ENCODE data around the gene KCTD13. TPM values are rescaled to one million over a fixed set of nuclear protein-coding genes. Genes with fewer than 3 reads are reported as not detected.

KCTD13 gene
- total RNA-seq, 4 donors from 2014 or later, result 12.0 to 30.7 (median 20.1) TPM

DNA sequence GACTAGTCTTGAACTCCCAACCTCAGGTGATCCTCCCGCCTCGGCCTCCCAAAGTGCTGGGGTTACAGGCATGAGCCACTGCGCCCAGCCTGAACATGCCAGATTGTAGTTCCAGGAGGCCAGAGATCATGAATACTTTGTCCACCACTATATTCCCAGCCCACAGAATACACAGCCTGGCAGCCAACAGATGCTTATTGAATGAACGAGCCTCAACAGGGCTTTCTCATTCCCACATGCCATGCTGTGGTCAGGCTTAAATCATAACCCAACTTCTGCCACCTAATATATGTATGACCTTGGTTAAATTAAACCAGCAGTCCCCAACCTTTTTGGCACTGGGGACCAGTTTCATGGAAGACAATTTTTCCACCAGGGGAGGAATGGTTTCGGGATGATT lies 32.7 kb upstream of the KCTD13 start:
- WGBS, 2 donors (ENCODE audit: low coverage in 1 of 2), result 63 to 75% methylated on average over 2 to 3 of the region's 5 CpGs
- Histone ChIP-seq H3K36me3 (no peaks in the 10 kb centered on the region), H3K4me3 (no peak overlapping the region), H3K27ac (no peak overlapping the region), H3K9me3 (no peaks in the 10 kb centered on the region), H3K4me1 (peaks cover 0 to 19% (median 4%) of the 10 kb centered on the region in 3 donors), H3K27me3 (no peaks in the 10 kb centered on the region)
- ATAC-seq, result no peak
- TF ChIP-seq POLR2A (IDR thresholded peaks at IDR 0.05) (no peak), POLR2AphosphoS5 (IDR thresholded peaks at IDR 0.05) (no peak), EP300 (IDR thresholded peaks at IDR 0.05) (no peak)
- TF ChIP-seq, protein P1, sequence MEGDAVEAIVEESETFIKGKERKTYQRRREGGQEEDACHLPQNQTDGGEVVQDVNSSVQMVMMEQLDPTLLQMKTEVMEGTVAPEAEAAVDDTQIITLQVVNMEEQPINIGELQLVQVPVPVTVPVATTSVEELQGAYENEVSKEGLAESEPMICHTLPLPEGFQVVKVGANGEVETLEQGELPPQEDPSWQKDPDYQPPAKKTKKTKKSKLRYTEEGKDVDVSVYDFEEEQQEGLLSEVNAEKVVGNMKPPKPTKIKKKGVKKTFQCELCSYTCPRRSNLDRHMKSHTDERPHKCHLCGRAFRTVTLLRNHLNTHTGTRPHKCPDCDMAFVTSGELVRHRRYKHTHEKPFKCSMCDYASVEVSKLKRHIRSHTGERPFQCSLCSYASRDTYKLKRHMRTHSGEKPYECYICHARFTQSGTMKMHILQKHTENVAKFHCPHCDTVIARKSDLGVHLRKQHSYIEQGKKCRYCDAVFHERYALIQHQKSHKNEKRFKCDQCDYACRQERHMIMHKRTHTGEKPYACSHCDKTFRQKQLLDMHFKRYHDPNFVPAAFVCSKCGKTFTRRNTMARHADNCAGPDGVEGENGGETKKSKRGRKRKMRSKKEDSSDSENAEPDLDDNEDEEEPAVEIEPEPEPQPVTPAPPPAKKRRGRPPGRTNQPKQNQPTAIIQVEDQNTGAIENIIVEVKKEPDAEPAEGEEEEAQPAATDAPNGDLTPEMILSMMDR (IDR thresholded peaks at IDR 0.05), result no peak

GRCh38 chr16:29951625-29952365 lies 25.8 kb upstream of the KCTD13 start:
- TF ChIP-seq, protein P1 (IDR thresholded peaks at IDR 0.05), result no peak
- TF ChIP-seq POLR2AphosphoS5 (IDR thresholded peaks at IDR 0.05) (no peak), POLR2A (IDR thresholded peaks at IDR 0.05) (no peak), EP300 (IDR thresholded peaks at IDR 0.05) (no peak)
- no peaks in the 10 kb centered on the region for H3K27me3 ChIP-seq
- no peaks in the 10 kb centered on the region for H3K9me3 ChIP-seq
- H3K27ac ChIP-seq, result no peak overlapping the region
- WGBS, 2 donors (ENCODE audit: low coverage in 1 of 2), result 79 to 88% methylated on average over 4 to 5 of the region's 8 CpGs
- H3K36me3 ChIP-seq, result no peaks in the 10 kb centered on the region
- ATAC-seq, result no peak
- no peaks in the 10 kb centered on the region for H3K4me1 ChIP-seq
- no peak overlapping the region for H3K4me3 ChIP-seq

GRCh38 chr16:29950806-29951461 lies 24.9 kb upstream of the KCTD13 start:
- no peaks in the 10 kb centered on the region for H3K36me3 ChIP-seq
- H3K27ac ChIP-seq, result no peak overlapping the region
- 90 to 100% methylated on average over 2 of the region's 4 CpGs for WGBS, 2 donors (ENCODE audit: low coverage in 1 of 2)
- TF ChIP-seq POLR2AphosphoS5 (IDR thresholded peaks at IDR 0.05), result no peak
- TF ChIP-seq, protein P1 (IDR thresholded peaks at IDR 0.05), result no peak
- TF ChIP-seq EP300 (IDR thresholded peaks at IDR 0.05), result no peak
- TF ChIP-seq POLR2A (IDR thresholded peaks at IDR 0.05), result no peak
- no peak overlapping the region for H3K4me3 ChIP-seq
- no peaks in the 10 kb centered on the region for H3K27me3 ChIP-seq
- no peak for ATAC-seq
- H3K9me3 ChIP-seq, result no peaks in the 10 kb centered on the region
- no peaks in the 10 kb centered on the region for H3K4me1 ChIP-seq

DNA sequence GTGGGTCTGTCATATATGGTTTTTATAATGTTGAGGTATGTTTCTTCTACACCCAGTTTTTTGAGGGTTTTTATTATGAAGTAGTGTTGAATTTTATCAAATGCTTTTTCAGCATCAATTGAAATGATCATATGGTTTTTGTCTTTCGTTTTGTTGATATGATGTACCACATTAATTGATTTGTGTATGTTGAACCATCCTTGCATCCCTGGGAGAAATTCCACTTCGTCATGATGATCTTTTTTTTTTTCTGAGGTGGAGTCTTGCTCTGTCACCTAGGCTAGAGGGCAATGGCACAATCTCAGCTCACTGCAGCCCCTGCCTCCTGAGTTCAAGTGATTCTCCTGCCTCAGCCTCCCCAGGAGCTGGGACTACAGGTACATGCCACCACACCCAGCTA lies 21.9 kb upstream of the KCTD13 start:
- TF ChIP-seq POLR2AphosphoS5 (IDR thresholded peaks at IDR 0.05), result no peak
- TF ChIP-seq POLR2A (IDR thresholded peaks at IDR 0.05), result no peak
- TF ChIP-seq, protein P1 (IDR thresholded peaks at IDR 0.05), result no peak
- TF ChIP-seq EP300 (IDR thresholded peaks at IDR 0.05), result no peak
- no peaks in the 10 kb centered on the region for H3K9me3 ChIP-seq
- no peak overlapping the region for H3K4me3 ChIP-seq
- 64 to 74% methylated on average over 2 of the region's 2 CpGs for WGBS, 2 donors (ENCODE audit: low coverage in 1 of 2)
- ATAC-seq, result no peak
- H3K4me1 ChIP-seq, result peaks cover 0 to 18% (median 7%) of the 10 kb centered on the region in 3 donors
- no peaks in the 10 kb centered on the region for H3K36me3 ChIP-seq
- no peak overlapping the region for H3K27ac ChIP-seq
- H3K27me3 ChIP-seq, result no peaks in the 10 kb centered on the region
